ENCODE measurements around the gene PPME1.

DNA sequence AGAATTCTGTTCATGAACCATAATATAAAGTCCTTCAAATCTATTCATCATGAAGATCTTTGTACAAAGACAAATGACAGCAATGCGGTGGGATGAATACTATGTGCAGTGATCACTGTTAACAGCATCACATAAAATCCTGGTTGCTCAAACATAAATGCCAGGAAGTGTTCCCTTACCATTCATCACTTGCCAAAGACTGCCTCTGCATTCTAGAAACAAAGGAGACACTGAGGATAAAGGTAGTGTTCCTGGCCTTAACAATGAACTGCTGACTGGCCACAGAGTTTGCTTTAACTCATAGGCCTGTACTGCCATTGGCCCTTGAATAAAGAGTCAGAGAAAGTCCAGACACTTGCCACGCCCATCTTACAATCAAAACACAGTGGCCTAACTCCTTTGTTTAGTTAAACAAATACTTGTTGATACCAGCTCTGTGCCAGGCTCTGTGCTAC lies 29.8 kb upstream of the PPME1 start:
- no peak for TF ChIP-seq ZNF12 (CRISPR knock-in tag; IDR thresholded peaks at IDR 0.05)
- TF ChIP-seq NCOA2 (IDR thresholded peaks at IDR 0.05; ENCODE audit: partially characterized antibody in 2 of 2) = no peak
- TF ChIP-seq, protein P1, sequence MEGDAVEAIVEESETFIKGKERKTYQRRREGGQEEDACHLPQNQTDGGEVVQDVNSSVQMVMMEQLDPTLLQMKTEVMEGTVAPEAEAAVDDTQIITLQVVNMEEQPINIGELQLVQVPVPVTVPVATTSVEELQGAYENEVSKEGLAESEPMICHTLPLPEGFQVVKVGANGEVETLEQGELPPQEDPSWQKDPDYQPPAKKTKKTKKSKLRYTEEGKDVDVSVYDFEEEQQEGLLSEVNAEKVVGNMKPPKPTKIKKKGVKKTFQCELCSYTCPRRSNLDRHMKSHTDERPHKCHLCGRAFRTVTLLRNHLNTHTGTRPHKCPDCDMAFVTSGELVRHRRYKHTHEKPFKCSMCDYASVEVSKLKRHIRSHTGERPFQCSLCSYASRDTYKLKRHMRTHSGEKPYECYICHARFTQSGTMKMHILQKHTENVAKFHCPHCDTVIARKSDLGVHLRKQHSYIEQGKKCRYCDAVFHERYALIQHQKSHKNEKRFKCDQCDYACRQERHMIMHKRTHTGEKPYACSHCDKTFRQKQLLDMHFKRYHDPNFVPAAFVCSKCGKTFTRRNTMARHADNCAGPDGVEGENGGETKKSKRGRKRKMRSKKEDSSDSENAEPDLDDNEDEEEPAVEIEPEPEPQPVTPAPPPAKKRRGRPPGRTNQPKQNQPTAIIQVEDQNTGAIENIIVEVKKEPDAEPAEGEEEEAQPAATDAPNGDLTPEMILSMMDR (IDR thresholded peaks at IDR 0.05 in 2 of 3, conservative IDR thresholded peaks at IDR 0.05 in 1 of 3; ENCODE audit: insufficient read depth in 2 of 3, low read depth in 1 of 3, low read length in 3 of 3) = no peak
- no peak for TF ChIP-seq MEF2A (IDR thresholded peaks at IDR 0.05; ENCODE audit: control insufficient read depth, low read depth, low read length)
- TF ChIP-seq KDM4B (IDR thresholded peaks at IDR 0.05; ENCODE audit: borderline replicate concordance in 2 of 2, low read depth in 1 of 2) = no peak
- TF ChIP-seq SNRNP70 (optimal IDR thresholded peaks at IDR 0.05; ENCODE audit: low read depth, low read length) = no peak
- TF ChIP-seq BCL6 (CRISPR knock-in tag; IDR thresholded peaks at IDR 0.05) = no peak
- TF ChIP-seq FOSL1 (tag; conservative IDR thresholded peaks at IDR 0.05) = no peak
- TF ChIP-seq, protein P2, sequence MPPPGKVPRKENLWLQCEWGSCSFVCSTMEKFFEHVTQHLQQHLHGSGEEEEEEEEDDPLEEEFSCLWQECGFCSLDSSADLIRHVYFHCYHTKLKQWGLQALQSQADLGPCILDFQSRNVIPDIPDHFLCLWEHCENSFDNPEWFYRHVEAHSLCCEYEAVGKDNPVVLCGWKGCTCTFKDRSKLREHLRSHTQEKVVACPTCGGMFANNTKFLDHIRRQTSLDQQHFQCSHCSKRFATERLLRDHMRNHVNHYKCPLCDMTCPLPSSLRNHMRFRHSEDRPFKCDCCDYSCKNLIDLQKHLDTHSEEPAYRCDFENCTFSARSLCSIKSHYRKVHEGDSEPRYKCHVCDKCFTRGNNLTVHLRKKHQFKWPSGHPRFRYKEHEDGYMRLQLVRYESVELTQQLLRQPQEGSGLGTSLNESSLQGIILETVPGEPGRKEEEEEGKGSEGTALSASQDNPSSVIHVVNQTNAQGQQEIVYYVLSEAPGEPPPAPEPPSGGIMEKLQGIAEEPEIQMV (tag; conservative IDR thresholded peaks at IDR 0.05; ENCODE audit: low read depth) = no peak
- no peak for TF ChIP-seq TEAD4 (IDR thresholded peaks at IDR 0.05; ENCODE audit: low read length)
- no peak for TF ChIP-seq TEAD4 (CRISPR knock-in tag; IDR thresholded peaks at IDR 0.05; ENCODE audit: borderline replicate concordance)
- no peak for TF ChIP-seq SETDB1 (IDR thresholded peaks at IDR 0.05; ENCODE audit: low read length)
- no peak for TF ChIP-seq POLR2A (conservative IDR thresholded peaks at IDR 0.05)
